GM19467 (cell line): Measurements from ENCODE around the gene SLC27A4.
A peak's percentile ranks its signal among the peaks of the same experiment; 100 is the strongest.

Source experiments
- ATAC-seq: cut with Tn5 transposase; IDR thresholded peaks from one replicate; pipeline ENCODE4 v1.9.1; 2021; ENCODE audit warnings: mild to moderate bottlenecking, moderate library complexity; ENCODE audit not compliant: unreplicated experiment

Gene SLC27A4

GRCh38 chr9:128339761-128340690 is at the start of gene SLC27A4:
Gene SLC27A4, plus strand, starts transcription at chr9:128340527. Its CDS starts 2,606 bp downstream, at chr9:128343133.
- ATAC-seq: no peak

- no peak for ATAC-seq
Observed at GRCh38 chr9:128292009-128292408, 48.3 kb upstream of the SLC27A4 start.

- no peak for ATAC-seq
Observed at GRCh38 chr9:128293091-128293490, 47.2 kb upstream of the SLC27A4 start.

GRCh38 chr9:128294142-128294541 is 46.2 kb upstream of the SLC27A4 start:
- ATAC-seq: no peak

- ATAC-seq: no peak
Observed at GRCh38 chr9:128296340-128297220, 43.7 kb upstream of the SLC27A4 start.

GRCh38 chr9:128297221-128297773 is 43.0 kb upstream of the SLC27A4 start:
- ATAC-seq: no peak

GRCh38 chr9:128298535-128299482 is 41.5 kb upstream of the SLC27A4 start:
- ATAC-seq: no peak

- no peak for ATAC-seq
Observed at GRCh38 chr9:128304136-128304970, 36.0 kb upstream of the SLC27A4 start.

GRCh38 chr9:128304971-128305288 is 35.4 kb upstream of the SLC27A4 start:
- no peak for ATAC-seq

- ATAC-seq: no peak
Observed at GRCh38 chr9:128309551-128309950, 30.8 kb upstream of the SLC27A4 start.

- no peak for ATAC-seq
Observed at GRCh38 chr9:128310461-128310860, 29.9 kb upstream of the SLC27A4 start.

- ATAC-seq: no peak
Observed at GRCh38 chr9:128314697-128315096, 25.6 kb upstream of the SLC27A4 start.

GRCh38 chr9:128316421-128316820 is 23.9 kb upstream of the SLC27A4 start:
- no peak for ATAC-seq

- ATAC-seq: no peak
Observed at GRCh38 chr9:128317629-128318028, 22.7 kb upstream of the SLC27A4 start.

- ATAC-seq: no peak
Observed at GRCh38 chr9:128321343-128321742, 19.0 kb upstream of the SLC27A4 start.

- peak; percentile 17 for ATAC-seq
Observed at GRCh38 chr9:128321879-128322403, 18.4 kb upstream of the SLC27A4 start.

GRCh38 chr9:128322404-128323211 is 17.7 kb upstream of the SLC27A4 start, which contains the start of the genes COQ4 and TRUB2:
Gene COQ4, plus strand, starts transcription at chr9:128322839. Its CDS starts 20 bp downstream, at chr9:128322859.
Gene TRUB2, minus strand, starts transcription at chr9:128322447. Its CDS starts 39 bp downstream, at chr9:128322408.
- peak; percentile 72 for ATAC-seq

GRCh38 chr9:128323212-128323730 is 17.1 kb upstream of the SLC27A4 start:
- ATAC-seq: peak; percentile 13
